ENCODE data around the gene ATXN2.

The ATXN2 gene

GRCh38 chr12:111431772-111432171, 167.3 kb downstream of the ATXN2 start:
- no peak for DNase-seq

GRCh38 chr12:111430433-111431353, 168.4 kb downstream of the ATXN2 start:
- peak; percentile 80 for DNase-seq

- DNase-seq = peak; percentile 68
Measured at GRCh38 chr12:111429828-111430432, 169.2 kb downstream of the ATXN2 start.

- DNase-seq = peak; percentile 52
Measured at GRCh38 chr12:111428728-111429175, 170.4 kb downstream of the ATXN2 start.

- no peak for DNase-seq
Measured at GRCh38 chr12:111428081-111428727, 170.9 kb downstream of the ATXN2 start.

- no peak for DNase-seq
Measured at GRCh38 chr12:111427417-111428074, 171.6 kb downstream of the ATXN2 start.

- peak; percentile 19 for DNase-seq
Measured at GRCh38 chr12:111426344-111427185, 172.6 kb downstream of the ATXN2 start.

GRCh38 chr12:111425655-111426054, 173.5 kb downstream of the ATXN2 start:
- DNase-seq = no peak

GRCh38 chr12:111424793-111425251, 174.3 kb downstream of the ATXN2 start:
- DNase-seq = no peak

GRCh38 chr12:111424189-111424792, 174.8 kb downstream of the ATXN2 start:
- DNase-seq = no peak

GRCh38 chr12:111420494-111420893, 178.6 kb downstream of the ATXN2 start:
- DNase-seq = no peak

GRCh38 chr12:111419784-111420183, 179.3 kb downstream of the ATXN2 start:
- DNase-seq = no peak

GRCh38 chr12:111418594-111418880, 180.6 kb downstream of the ATXN2 start:
- no peak for DNase-seq

GRCh38 chr12:111417784-111418593, 181.1 kb downstream of the ATXN2 start:
- DNase-seq = no peak

GRCh38 chr12:111417290-111417689, 181.8 kb downstream of the ATXN2 start:
- no peak for DNase-seq

GRCh38 chr12:111414711-111415252, 184.3 kb downstream of the ATXN2 start:
- no peak for DNase-seq

- no peak for DNase-seq
Measured at GRCh38 chr12:111413442-111414086, 185.6 kb downstream of the ATXN2 start.

- DNase-seq = no peak
Measured at GRCh38 chr12:111412830-111413441, 186.2 kb downstream of the ATXN2 start.

- DNase-seq = no peak
Measured at GRCh38 chr12:111412007-111412829, 186.9 kb downstream of the ATXN2 start.

Measured in CD4-positive, alpha-beta T cell treated with Interferon gamma for 1 hour (primary cell).